ENCODE data around the gene UBE3A.

The UBE3A gene

GRCh38 chr15:25406261-25406660, 32.6 kb downstream of the UBE3A start:
- no peak for DNase-seq (ENCODE audit: low read depth in 2 of 3, low spot score in 1 of 3)

- no peak for DNase-seq (ENCODE audit: low read depth in 2 of 3, low spot score in 1 of 3)
These were observed 35.1 kb downstream of the UBE3A start for GRCh38 chr15:25403771-25404170.

GRCh38 chr15:25402342-25402741, 36.5 kb downstream of the UBE3A start:
- DNase-seq (ENCODE audit: low read depth in 2 of 3, low spot score in 1 of 3) = no peak

- DNase-seq (ENCODE audit: low read depth in 2 of 3, low spot score in 1 of 3) = no peak
These were observed 37.3 kb downstream of the UBE3A start for GRCh38 chr15:25401501-25401900.

GRCh38 chr15:25397100-25397499, 41.7 kb downstream of the UBE3A start:
- no peak for DNase-seq (ENCODE audit: low read depth in 2 of 3, low spot score in 1 of 3)

GRCh38 chr15:25394898-25395297, 43.9 kb downstream of the UBE3A start:
- DNase-seq (ENCODE audit: low read depth in 2 of 3, low spot score in 1 of 3) = no peak

GRCh38 chr15:25392806-25393205, 46.0 kb downstream of the UBE3A start:
- DNase-seq (ENCODE audit: low read depth in 2 of 3, low spot score in 1 of 3) = no peak

- no peak for DNase-seq (ENCODE audit: low read depth in 2 of 3, low spot score in 1 of 3)
These were observed 46.7 kb downstream of the UBE3A start for GRCh38 chr15:25391971-25392721.

GRCh38 chr15:25385986-25386385, 52.8 kb downstream of the UBE3A start:
- no peak for DNase-seq (ENCODE audit: low read depth in 2 of 3, low spot score in 1 of 3)

- no peak for DNase-seq (ENCODE audit: low read depth in 2 of 3, low spot score in 1 of 3)
These were observed 57.2 kb downstream of the UBE3A start for GRCh38 chr15:25381579-25381978.

- no peak for DNase-seq (ENCODE audit: low read depth in 2 of 3, low spot score in 1 of 3)
These were observed 60.3 kb downstream of the UBE3A start for GRCh38 chr15:25378501-25378901.

GRCh38 chr15:25375557-25375956, 63.3 kb downstream of the UBE3A start:
- DNase-seq (ENCODE audit: low read depth in 2 of 3, low spot score in 1 of 3) = no peak

GRCh38 chr15:25374143-25374542, 64.7 kb downstream of the UBE3A start:
- DNase-seq (ENCODE audit: low read depth in 2 of 3, low spot score in 1 of 3) = no peak

- no peak for DNase-seq (ENCODE audit: low read depth in 2 of 3, low spot score in 1 of 3)
These were observed 66.5 kb downstream of the UBE3A start for GRCh38 chr15:25372298-25372697.

- DNase-seq (ENCODE audit: low read depth in 2 of 3, low spot score in 1 of 3) = no peak
These were observed 70.0 kb downstream of the UBE3A start for GRCh38 chr15:25368850-25369249.

GRCh38 chr15:25366058-25366457, 72.8 kb downstream of the UBE3A start:
- no peak for DNase-seq (ENCODE audit: low read depth in 2 of 3, low spot score in 1 of 3)

GRCh38 chr15:25362545-25362944, 76.3 kb downstream of the UBE3A start:
- no peak for DNase-seq (ENCODE audit: low read depth in 2 of 3, low spot score in 1 of 3)

- no peak for DNase-seq (ENCODE audit: low read depth in 2 of 3, low spot score in 1 of 3)
These were observed 91.1 kb downstream of the UBE3A start for GRCh38 chr15:25347707-25348106.

GRCh38 chr15:25346371-25346770, 92.5 kb downstream of the UBE3A start:
- no peak for DNase-seq (ENCODE audit: low read depth in 2 of 3, low spot score in 1 of 3)

GRCh38 chr15:25345943-25346342, 92.9 kb downstream of the UBE3A start:
- no peak for DNase-seq (ENCODE audit: low read depth in 2 of 3, low spot score in 1 of 3)

- no peak for DNase-seq (ENCODE audit: low read depth in 2 of 3, low spot score in 1 of 3)
These were observed 96.2 kb downstream of the UBE3A start for GRCh38 chr15:25342629-25343028.

GRCh38 chr15:25339431-25339830, 99.4 kb downstream of the UBE3A start:
- DNase-seq (ENCODE audit: low read depth in 2 of 3, low spot score in 1 of 3) = no peak

GRCh38 chr15:25335279-25335678, 103.5 kb downstream of the UBE3A start:
- no peak for DNase-seq (ENCODE audit: low read depth in 2 of 3, low spot score in 1 of 3)

All from stimulated activated CD4-positive, alpha-beta T cell treated with anti-CD3 and anti-CD28 coated beads, Interleukin-12 subunit alpha, Interleukin-12 subunit beta, amount 100 ng/mL, for 48 hours (primary cell).